HepG2 (cell line): ENCODE results near the gene POMT1. TPM values are rescaled to one million over a fixed set of nuclear protein-coding genes. Genes with fewer than 3 reads are reported as not detected.

ENCODE experiments used
- DDIT3 ChIP-seq: sonication (generic); formaldehyde crosslinking; IDR thresholded peaks from 2 replicates; pipeline ENCODE4 v1.4.0; 2020; ENCODE audit warnings: mild to moderate bottlenecking, missing genetic modification reagents
- MYNN ChIP-seq: sonication (generic); formaldehyde crosslinking; IDR thresholded peaks from 2 replicates; pipeline ENCODE4 v1.4.0; 2020; ENCODE audit warnings: mild to moderate bottlenecking, low read depth, missing genetic modification reagents
- REXO4 ChIP-seq: sonication (generic); formaldehyde crosslinking; IDR thresholded peaks from 2 replicates; pipeline ENCODE4 v1.8.0; 2022; ENCODE audit warnings: missing genetic modification reagents, mild to moderate bottlenecking, borderline replicate concordance
- SKIL ChIP-seq: sonication (generic); formaldehyde crosslinking; IDR thresholded peaks from 2 replicates; pipeline ENCODE4 v1.8.0; 2022; ENCODE audit warnings: missing genetic modification reagents, mild to moderate bottlenecking, moderate library complexity, borderline replicate concordance
- ZMYM3 ChIP-seq: sonication (generic); formaldehyde crosslinking; IDR thresholded peaks from 2 replicates; pipeline ENCODE4 v1.5.1; 2020; ENCODE audit warnings: mild to moderate bottlenecking, missing genetic modification reagents
- ZNF142 ChIP-seq: sonication (generic); formaldehyde crosslinking; IDR thresholded peaks from 2 replicates; pipeline ENCODE4 v1.4.0; 2020; ENCODE audit warnings: missing genetic modification reagents
- ZNF775 ChIP-seq: sonication (generic); formaldehyde crosslinking; IDR thresholded peaks from 2 replicates; pipeline ENCODE4 v1.4.0; 2020; ENCODE audit warnings: missing genetic modification reagents, mild to moderate bottlenecking, moderate library complexity, borderline replicate concordance
- ZSCAN21 ChIP-seq: sonication (generic); formaldehyde crosslinking; IDR thresholded peaks from 2 replicates; pipeline ENCODE4 v1.8.0; 2022; ENCODE audit warnings: mild to moderate bottlenecking, missing genetic modification reagents, moderate library complexity, borderline replicate concordance
- polyA plus RNA-seq, 8 experiments: library from polyadenylated mRNA; depleted of rRNA in 3 of 8; stranded (reverse) in 7 of 8; unstranded in 1 of 8; fragments of >200 nt; fragmentation: Illumina TruSeq in 4 of 8; extraction: Trizol in 4 of 8; gene quantifications; 2 replicates each; pipeline versions ENCODE4 v1.2.1 to v1.2.3, GENCODE V29; 2011 to 2016; ENCODE audit warnings: low read depth in 4 of 8, missing spikeins in 1 of 8, mixed read lengths in 1 of 8; ENCODE audit not compliant: insufficient read depth in 1 of 8
- total RNA-seq, 5 experiments: library from RNA; depleted of rRNA; stranded (reverse); fragments of >200 nt; fragmentation: Illumina TruSeq; extraction: Trizol; gene quantifications; 2 replicates each; pipeline ENCODE4 v1.2.3, GENCODE V29; 2016; ENCODE audit warnings: low read depth in 1 of 5
- TF ChIP-seq, protein P1 (sequence below): sonication (generic); formaldehyde crosslinking; IDR thresholded peaks from 2 replicates; pipeline ENCODE4 v1.4.0; 2020; ENCODE audit warnings: missing genetic modification reagents, borderline replicate concordance
- TF ChIP-seq, protein P2 (sequence below): sonication (generic); formaldehyde crosslinking; IDR thresholded peaks from 2 replicates; pipeline ENCODE4 v1.4.0; 2020; ENCODE audit warnings: missing genetic modification reagents

POMT1 gene
- total and polyA plus RNA-seq, 2 of the 13 experiments (the other 11 are each of a cell fraction or from before 2014, with no cell fraction given): 21.6 to 22.7 TPM

GRCh38 chr9:131502781-131503625 is at the start of gene POMT1 (continued):
- TF ChIP-seq ZNF142 (CRISPR knock-in tag): peak; percentile 91
- TF ChIP-seq ZMYM3 (CRISPR knock-in tag): 0 out of 2 replicates have a peak, but pooled peaks have one; percentile 11
- TF ChIP-seq DDIT3: no peak
- TF ChIP-seq, protein P1, sequence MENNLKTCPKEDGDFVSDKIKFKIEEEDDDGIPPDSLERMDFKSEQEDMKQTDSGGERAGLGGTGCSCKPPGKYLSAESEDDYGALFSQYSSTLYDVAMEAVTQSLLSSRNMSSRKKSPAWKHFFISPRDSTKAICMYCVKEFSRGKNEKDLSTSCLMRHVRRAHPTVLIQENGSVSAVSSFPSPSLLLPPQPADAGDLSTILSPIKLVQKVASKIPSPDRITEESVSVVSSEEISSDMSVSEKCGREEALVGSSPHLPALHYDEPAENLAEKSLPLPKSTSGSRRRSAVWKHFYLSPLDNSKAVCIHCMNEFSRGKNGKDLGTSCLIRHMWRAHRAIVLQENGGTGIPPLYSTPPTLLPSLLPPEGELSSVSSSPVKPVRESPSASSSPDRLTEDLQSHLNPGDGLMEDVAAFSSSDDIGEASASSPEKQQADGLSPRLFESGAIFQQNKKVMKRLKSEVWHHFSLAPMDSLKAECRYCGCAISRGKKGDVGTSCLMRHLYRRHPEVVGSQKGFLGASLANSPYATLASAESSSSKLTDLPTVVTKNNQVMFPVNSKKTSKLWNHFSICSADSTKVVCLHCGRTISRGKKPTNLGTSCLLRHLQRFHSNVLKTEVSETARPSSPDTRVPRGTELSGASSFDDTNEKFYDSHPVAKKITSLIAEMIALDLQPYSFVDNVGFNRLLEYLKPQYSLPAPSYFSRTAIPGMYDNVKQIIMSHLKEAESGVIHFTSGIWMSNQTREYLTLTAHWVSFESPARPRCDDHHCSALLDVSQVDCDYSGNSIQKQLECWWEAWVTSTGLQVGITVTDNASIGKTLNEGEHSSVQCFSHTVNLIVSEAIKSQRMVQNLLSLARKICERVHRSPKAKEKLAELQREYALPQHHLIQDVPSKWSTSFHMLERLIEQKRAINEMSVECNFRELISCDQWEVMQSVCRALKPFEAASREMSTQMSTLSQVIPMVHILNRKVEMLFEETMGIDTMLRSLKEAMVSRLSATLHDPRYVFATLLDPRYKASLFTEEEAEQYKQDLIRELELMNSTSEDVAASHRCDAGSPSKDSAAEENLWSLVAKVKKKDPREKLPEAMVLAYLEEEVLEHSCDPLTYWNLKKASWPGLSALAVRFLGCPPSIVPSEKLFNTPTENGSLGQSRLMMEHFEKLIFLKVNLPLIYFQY: peak; percentile 100
- TF ChIP-seq, protein P2, sequence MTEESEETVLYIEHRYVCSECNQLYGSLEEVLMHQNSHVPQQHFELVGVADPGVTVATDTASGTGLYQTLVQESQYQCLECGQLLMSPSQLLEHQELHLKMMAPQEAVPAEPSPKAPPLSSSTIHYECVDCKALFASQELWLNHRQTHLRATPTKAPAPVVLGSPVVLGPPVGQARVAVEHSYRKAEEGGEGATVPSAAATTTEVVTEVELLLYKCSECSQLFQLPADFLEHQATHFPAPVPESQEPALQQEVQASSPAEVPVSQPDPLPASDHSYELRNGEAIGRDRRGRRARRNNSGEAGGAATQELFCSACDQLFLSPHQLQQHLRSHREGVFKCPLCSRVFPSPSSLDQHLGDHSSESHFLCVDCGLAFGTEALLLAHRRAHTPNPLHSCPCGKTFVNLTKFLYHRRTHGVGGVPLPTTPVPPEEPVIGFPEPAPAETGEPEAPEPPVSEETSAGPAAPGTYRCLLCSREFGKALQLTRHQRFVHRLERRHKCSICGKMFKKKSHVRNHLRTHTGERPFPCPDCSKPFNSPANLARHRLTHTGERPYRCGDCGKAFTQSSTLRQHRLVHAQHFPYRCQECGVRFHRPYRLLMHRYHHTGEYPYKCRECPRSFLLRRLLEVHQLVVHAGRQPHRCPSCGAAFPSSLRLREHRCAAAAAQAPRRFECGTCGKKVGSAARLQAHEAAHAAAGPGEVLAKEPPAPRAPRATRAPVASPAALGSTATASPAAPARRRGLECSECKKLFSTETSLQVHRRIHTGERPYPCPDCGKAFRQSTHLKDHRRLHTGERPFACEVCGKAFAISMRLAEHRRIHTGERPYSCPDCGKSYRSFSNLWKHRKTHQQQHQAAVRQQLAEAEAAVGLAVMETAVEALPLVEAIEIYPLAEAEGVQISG (CRISPR knock-in tag): peak; percentile 72; the same call in 1 of the 2 replicates
- TF ChIP-seq ZNF775 (CRISPR knock-in tag): no peak
- no peak for TF ChIP-seq SKIL
- TF ChIP-seq ZSCAN21 (CRISPR knock-in tag): peak; percentile 76
- no peak for TF ChIP-seq MYNN (CRISPR knock-in tag)
- no peak for TF ChIP-seq REXO4
